Hepatocyte (in vitro differentiated cells): Measurements from ENCODE around the gene KCTD6.

Experiments used
- CTCF ChIP-seq: fragments of 200-600 bp; sonication (generic); IDR thresholded peaks from 2 replicates; pipeline ENCODE4 v1.5.1; 2016; ENCODE audit warnings: antibody characterized with exemption, mild to moderate bottlenecking; ENCODE audit not compliant: poor library complexity
- EZH2 ChIP-seq: fragments of 200-600 bp; sonication (generic); IDR thresholded peaks from 2 replicates; pipeline ENCODE4 v1.6.1; 2016; ENCODE audit warnings: antibody characterized with exemption, mild to moderate bottlenecking, borderline replicate concordance
- EZH2phosphoT487 ChIP-seq: fragments of 200-600 bp; sonication (generic); IDR thresholded peaks from one replicate; pipeline ENCODE4 v1.6.1; 2018; ENCODE audit warnings: antibody characterized with exemption, mild to moderate bottlenecking, low read depth, moderate library complexity; ENCODE audit not compliant: unreplicated experiment, severe bottlenecking

- TF ChIP-seq CTCF (no peak), EZH2 (no peak), EZH2phosphoT487 (no peak)
These were observed 52.6 kb downstream of the KCTD6 start for GRCh38 chr3:58544541-58544940.
